ENCODE data around the gene ASCL1. TPM values are rescaled to one million over a fixed set of nuclear protein-coding genes. Genes with fewer than 3 reads are reported as not detected.

ASCL1 gene
- total and polyA plus RNA-seq, 2 of the 13 experiments (the other 11 are each of a cell fraction or from before 2014, with no cell fraction given): not detected

- Histone ChIP-seq H4K20me1 (ENCODE audit: insufficient read depth, low read length) (no peaks in the 10 kb centered on the region), H3K4me3 (replicated peaks in 1 of 3; ENCODE audit: insufficient read depth in 1 of 3, low read depth in 2 of 3, low read length in 3 of 3) (no peak overlapping the region), H3K36me3 (replicated peaks in 1 of 2; ENCODE audit: control insufficient read depth in 1 of 2, insufficient read depth in 2 of 2, low read length in 2 of 2) (no peaks in the 10 kb centered on the region), H3K79me2 (ENCODE audit: insufficient read depth, low read length) (no peaks in the 10 kb centered on the region), H3K9me3 (ENCODE audit: low read length) (no peaks in the 10 kb centered on the region), H2AFZ (ENCODE audit: low read length) (no peak overlapping the region), H3K27me3 (ENCODE audit: control insufficient read depth in 1 of 2, insufficient read depth in 2 of 2, low read length in 2 of 2) (no peaks in the 10 kb centered on the region), H3K4me2 (ENCODE audit: low read depth, low read length) (no peak overlapping the region), H3K9ac (ENCODE audit: insufficient read depth, low read depth, low read length) (no peak overlapping the region), H3K4me1 (ENCODE audit: insufficient read depth, low read length) (no peaks in the 10 kb centered on the region), H3K27ac (ENCODE audit: extremely low read length, insufficient read depth, low read length) (no peak overlapping the region)
- no peak for ATAC-seq
- TF ChIP-seq ZNF225 (CRISPR knock-in tag; IDR thresholded peaks at IDR 0.05): no peak
- no peak for TF ChIP-seq ZNF264 (CRISPR knock-in tag; IDR thresholded peaks at IDR 0.05)
- no peak for TF ChIP-seq ZNF230 (CRISPR knock-in tag; IDR thresholded peaks at IDR 0.05)
- no peak for TF ChIP-seq ZZZ3 (CRISPR knock-in tag; IDR thresholded peaks at IDR 0.05; ENCODE audit: borderline replicate concordance)
- TF ChIP-seq ATF7 (IDR thresholded peaks at IDR 0.05): no peak
- TF ChIP-seq ATF7 (CRISPR knock-in tag; IDR thresholded peaks at IDR 0.05): no peak
- peak; percentile 62 for TF ChIP-seq CEBPB (IDR thresholded peaks at IDR 0.05; ENCODE audit: borderline replicate concordance, low read depth, low read length)
- no peak for TF ChIP-seq ZBED4 (CRISPR knock-in tag; IDR thresholded peaks at IDR 0.05; ENCODE audit: borderline replicate concordance)
- no TSS peak for BruUV-seq (replicated peaks)
- no peak for DNase-seq (ENCODE audit: low spot score)
- ChIA-PET POLR2A (no interaction called here), CTCF (ENCODE audit: low intra/inter-chr PET ratio, low total read pairs) (no interaction called here)
- intact Hi-C loops (cut with micrococcal nuclease; ENCODE audit: unreplicated experiment): no loop called here
- 45% methylated on average over 1 of the region's 1 CpG for WGBS (ENCODE audit: low lambda C conversion rate)
- FAIRE-seq: no peak
- in situ Hi-C loops (cut with HindIII; ENCODE audit: extremely low pct_ligation_motif_present, low pct_unique_long_range_greater_than_20kb): no loop called here
Observed at GRCh38 chr12:102980350-102980749, 22.9 kb downstream of the ASCL1 start.

Data from HepG2 (cell line).